IMR-90 (cell line): ENCODE data around the gene ZSCAN9. TPM values are rescaled to one million over a fixed set of nuclear protein-coding genes. Genes with fewer than 3 reads are reported as not detected.

Experiments
- ATAC-seq: fragments of 200-7000 bp; cut with Tn5 transposase; 2 replicates; pipeline ENCODE4 v1.9.1; 2020; ENCODE audit warnings: low read depth, mild to moderate bottlenecking, moderate library complexity
- BruUV-seq: library from RNA; stranded (reverse); fragments of 400-500 nt; replicated peaks from 2 replicates; lab custom pipeline; 2021; lab: Mats Ljungman, UMichigan
- CTCF ChIA-PET: fragments of 300-600 bp; formaldehyde crosslinking; extraction: SDS; loops from one replicate; lab custom pipeline; 2021; ENCODE audit warnings: antibody characterized with exemption; lab: Yijun Ruan, JAX
- POLR2A ChIA-PET: fragments of 300-600 bp; sonication (Branson Sonifier 250); formaldehyde crosslinking; loops from one replicate; lab custom pipeline; 2022; ENCODE audit warnings: antibody characterized with exemption; ENCODE audit not compliant: unreplicated experiment; lab: Charles Lee
- DNase-seq: peaks from one replicate; pipeline ENCODE4 v3.0.0; 2013
- H2AFZ ChIP-seq: replicated peaks from 2 replicates; pipeline ENCODE3; 2013; ENCODE audit warnings: low read length, mild to moderate bottlenecking; ENCODE audit not compliant: poor library complexity
- H2AK5ac ChIP-seq: 2 replicates; pipeline ENCODE4 v1.6.1; 2013; ENCODE audit warnings: low read depth, low read length, inconsistent platforms
- H2AK9ac ChIP-seq: replicated peaks from 2 replicates; pipeline ENCODE3; 2013; ENCODE audit warnings: mild to moderate bottlenecking, low read depth, low read length, moderate library complexity; ENCODE audit not compliant: poor library complexity
- H2BK120ac ChIP-seq: 2 replicates; pipeline ENCODE4 v1.6.1; 2013; ENCODE audit warnings: low read depth, low read length, inconsistent platforms
- H2BK15ac ChIP-seq: 3 replicates; pipeline ENCODE4 v1.6.1; 2013; ENCODE audit warnings: low read depth, low read length, inconsistent platforms
- H2BK20ac ChIP-seq: 2 replicates; pipeline ENCODE4 v1.6.1; 2013; ENCODE audit warnings: low read depth, mild to moderate bottlenecking, inconsistent platforms, low read length, moderate library complexity
- H2BK5ac ChIP-seq: 2 replicates; pipeline ENCODE4 v1.6.1; 2013; ENCODE audit warnings: mild to moderate bottlenecking, low read depth, low read length, inconsistent platforms; ENCODE audit not compliant: poor library complexity, severe bottlenecking
- H3K14ac ChIP-seq: replicated peaks from 2 replicates; pipeline ENCODE4 v1.6.1; 2013; ENCODE audit warnings: low read depth, low read length, inconsistent platforms
- H3K18ac ChIP-seq: 2 replicates; pipeline ENCODE4 v1.6.1; 2013; ENCODE audit warnings: low read depth, low read length, control low read depth
- H3K23ac ChIP-seq: 2 replicates; pipeline ENCODE4 v1.6.1; 2013; ENCODE audit warnings: low read depth, low read length, inconsistent platforms
- H3K27ac ChIP-seq: 2 replicates; pipeline ENCODE4 v1.5.1; 2013; ENCODE audit warnings: mild to moderate bottlenecking, control low read depth, low read length; ENCODE audit not compliant: insufficient read depth
- H3K27me3 ChIP-seq: 2 replicates; pipeline ENCODE4 v1.6.1; 2013; ENCODE audit warnings: low read length; ENCODE audit not compliant: control insufficient read depth, insufficient read depth
- H3K36me3 ChIP-seq: 2 replicates; pipeline ENCODE4 v1.6.1; 2013; ENCODE audit warnings: low read length, mixed read lengths; ENCODE audit not compliant: control insufficient read depth, insufficient read depth
- H3K4ac ChIP-seq: 2 replicates; pipeline ENCODE4 v1.6.1; 2013; ENCODE audit warnings: low read depth, low read length, inconsistent platforms
- H3K4me1 ChIP-seq: 2 replicates; pipeline ENCODE4 v1.6.1; 2013; ENCODE audit warnings: low read length, mixed read lengths; ENCODE audit not compliant: control insufficient read depth, insufficient read depth
- H3K4me2 ChIP-seq: 2 replicates; pipeline ENCODE4 v1.6.1; 2013; ENCODE audit warnings: low read depth, mild to moderate bottlenecking, control low read depth, low read length, moderate library complexity
- H3K4me3 ChIP-seq: 2 replicates; pipeline ENCODE4 v1.5.1; 2013; ENCODE audit warnings: low read depth, mild to moderate bottlenecking, control low read depth, low read length, moderate library complexity; ENCODE audit not compliant: insufficient read depth
- H3K56ac ChIP-seq: 2 replicates; pipeline ENCODE4 v1.6.1; 2013; ENCODE audit warnings: low read length, inconsistent platforms; ENCODE audit not compliant: insufficient read depth; ENCODE audit errors: extremely low read depth
- H3K79me1 ChIP-seq, 2 experiments: 2 replicates each; pipeline ENCODE4 v1.6.1; 2013; ENCODE audit warnings: low read length in 2 of 2, inconsistent platforms in 1 of 2, low read depth in 1 of 2
- H3K9ac ChIP-seq: 2 replicates; pipeline ENCODE4 v1.6.1; 2013; ENCODE audit warnings: low read depth, low read length, control low read depth
- H3K9me1 ChIP-seq: 2 replicates; pipeline ENCODE4 v1.6.1; 2013; ENCODE audit warnings: low read length, inconsistent platforms; ENCODE audit not compliant: insufficient read depth
- H3K9me3 ChIP-seq: 2 replicates; pipeline ENCODE4 v1.6.1; 2013; ENCODE audit warnings: low read length; ENCODE audit not compliant: control insufficient read depth, insufficient read depth
- H4K20me1 ChIP-seq: 2 replicates; pipeline ENCODE4 v1.6.1; 2013; ENCODE audit warnings: low read length, inconsistent platforms; ENCODE audit not compliant: insufficient read depth
- H4K5ac ChIP-seq: 2 replicates; pipeline ENCODE4 v1.6.1; 2013; ENCODE audit warnings: mild to moderate bottlenecking, low read depth, low read length, control low read depth
- H4K8ac ChIP-seq, 2 experiments: 2 replicates each; pipeline ENCODE4 v1.6.1; 2013; ENCODE audit warnings: low read depth in 2 of 2, low read length in 2 of 2, control low read depth in 1 of 2, inconsistent platforms in 1 of 2
- H4K91ac ChIP-seq: 2 replicates; pipeline ENCODE4 v1.6.1; 2013; ENCODE audit warnings: low read depth, low read length, inconsistent platforms; ENCODE audit not compliant: insufficient read depth
- BHLHE40 ChIP-seq: fragments of 150-350 bp; IDR thresholded peaks from 2 replicates; pipeline ENCODE4 v1.6.1; 2016; ENCODE audit warnings: mild to moderate bottlenecking, low read depth, low read length
- CEBPB ChIP-seq: IDR thresholded peaks from 2 replicates; pipeline ENCODE4 v1.6.1; 2012; ENCODE audit warnings: low read depth, low read length, improper control_type of control experiment
- CHD1 ChIP-seq: IDR thresholded peaks from 2 replicates; pipeline ENCODE4 v1.6.1; 2012; ENCODE audit warnings: low read depth, low read length, improper control_type of control experiment
- MAZ ChIP-seq: IDR thresholded peaks from 2 replicates; pipeline ENCODE4 v1.6.1; 2012; ENCODE audit warnings: low read depth, mild to moderate bottlenecking, low read length, improper control_type of control experiment, moderate library complexity, borderline replicate concordance
- MXI1 ChIP-seq: IDR thresholded peaks from 2 replicates; pipeline ENCODE4 v1.6.1; 2012; ENCODE audit warnings: low read depth, mild to moderate bottlenecking, low read length, moderate library complexity, borderline replicate concordance
- NFE2L2 ChIP-seq: fragments of 150-350 bp; IDR thresholded peaks from 2 replicates; pipeline ENCODE4 v1.6.1; 2016; ENCODE audit warnings: low read depth, mild to moderate bottlenecking, low read length
- RCOR1 ChIP-seq: IDR thresholded peaks from 2 replicates; pipeline ENCODE4 v1.6.1; 2012; ENCODE audit warnings: mild to moderate bottlenecking, low read length, improper control_type of control experiment; ENCODE audit not compliant: insufficient replicate concordance
- RFX5 ChIP-seq: IDR thresholded peaks from 2 replicates; pipeline ENCODE4 v1.8.0; 2012; ENCODE audit warnings: low read depth, mild to moderate bottlenecking, low read length, moderate library complexity
- dilution Hi-C: fragments of 300-500 bp; cut with HindIII; formaldehyde crosslinking; loops from one replicate; pipeline ENCODE4 v1.14.3; 2018; ENCODE audit warnings: low sequenced_read_pairs; ENCODE audit not compliant: unreplicated experiment
- in situ Hi-C: fragments of 300-500 bp; cut with MboI; formaldehyde crosslinking; loops from 3 replicates; pipeline ENCODE4 v1.14.3; 2019; ENCODE audit warnings: low sequenced_read_pairs, inconsistent platforms, mixed read lengths
- intact Hi-C: fragments of 100-400 bp; cut with micrococcal nuclease; formaldehyde crosslinking; loops from 2 replicates; pipeline ENCODE4 v1.10.0; 2022
- polyA plus RNA-seq, 3 experiments: library from polyadenylated mRNA; depleted of rRNA; stranded (reverse); fragments of >200 nt; gene quantifications; 2 replicates each; pipeline ENCODE4 v1.2.3, GENCODE V29; 2012; ENCODE audit warnings: low replicate concordance in 1 of 3
- total RNA-seq: library from RNA; depleted of rRNA; stranded (reverse); fragments of >200 nt; gene quantifications from 2 replicates; pipeline ENCODE4 v1.2.3, GENCODE V29; 2012
- TF ChIP-seq, protein P1 (sequence below): fragments of 150-350 bp; IDR thresholded peaks from 2 replicates; pipeline ENCODE4 v1.6.1; 2017; ENCODE audit warnings: mild to moderate bottlenecking, antibody characterized with exemption, low read length, low read depth
- TF ChIP-seq, protein P2 (sequence below): conservative IDR thresholded peaks from 2 replicates; pipeline ENCODE4 v1.5.1; 2012; ENCODE audit warnings: mild to moderate bottlenecking, low read depth, low read length, improper control_type of control experiment
- TF ChIP-seq, protein P3 (sequence below): fragments of 150-350 bp; IDR thresholded peaks from 2 replicates; pipeline ENCODE4 v1.6.1; 2016; ENCODE audit warnings: low read depth, mild to moderate bottlenecking, low read length, moderate library complexity, borderline replicate concordance

ZSCAN9 gene
- total and polyA plus RNA-seq, 2 of the 4 experiments (the other 2 are of a cell fraction) = 13.7 to 17.7 TPM

DNA sequence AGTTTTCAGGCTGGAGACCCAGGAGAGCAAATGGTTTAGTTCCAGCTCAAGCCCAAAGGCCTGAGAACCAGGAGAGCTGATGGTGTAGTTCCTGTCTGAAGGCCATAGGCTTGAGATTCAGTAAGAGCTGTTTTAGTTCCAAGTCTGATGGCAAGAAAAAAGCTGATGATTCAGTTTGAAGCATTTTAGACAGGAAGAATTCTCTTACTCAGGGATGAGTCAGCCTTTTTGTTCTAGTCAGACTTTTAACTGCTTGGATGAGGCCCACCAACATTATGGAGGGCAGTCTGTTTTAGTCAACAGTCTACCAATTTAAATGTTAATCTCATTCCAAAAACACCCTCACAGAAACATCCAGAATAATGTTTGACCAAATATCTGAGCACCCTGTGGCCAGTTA is 44.4 kb downstream of the ZSCAN9 start (continued):
- TF ChIP-seq MXI1 = no peak

DNA sequence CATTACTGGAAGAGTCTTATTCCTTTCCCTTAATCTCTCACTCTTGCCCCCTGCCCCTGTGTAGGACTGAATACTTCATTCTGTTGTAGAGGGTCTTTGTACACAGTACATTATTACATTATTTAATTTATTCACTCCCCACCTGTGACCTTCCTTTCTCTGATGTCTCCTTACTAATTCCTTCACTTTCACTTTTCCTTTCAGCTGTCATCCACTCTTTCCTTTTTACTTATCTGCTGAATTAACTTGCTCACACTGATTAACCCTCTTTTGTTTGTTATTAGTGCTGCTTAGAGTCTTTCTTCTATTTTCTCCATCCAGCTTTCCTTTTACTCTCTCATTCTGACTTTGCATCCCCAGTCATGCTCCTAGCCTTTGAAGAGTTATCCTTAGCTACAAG is 49.8 kb downstream of the ZSCAN9 start:
- no peak overlapping the region for H3K4me2 ChIP-seq
- no peaks in the 10 kb centered on the region for H3K9me3 ChIP-seq
- no peak overlapping the region for H4K5ac ChIP-seq
- peaks cover 3% of the 10 kb centered on the region for H3K9me1 ChIP-seq
- H3K27me3 ChIP-seq = no peaks in the 10 kb centered on the region
- in situ Hi-C loops (no loop called here), dilution Hi-C loops (no loop called here), intact Hi-C loops (no loop called here)
- H3K4ac ChIP-seq = no peak overlapping the region
- ChIA-PET CTCF (no interaction called here), POLR2A (no interaction called here)
- H3K79me1 ChIP-seq = peaks cover 10 to 13% of the 10 kb centered on the region in 2 experiments
- no peaks in the 10 kb centered on the region for H3K4me1 ChIP-seq
- DNase-seq = no peak
- no peak overlapping the region for H3K9ac ChIP-seq
- H3K36me3 ChIP-seq = peaks cover 25% of the 10 kb centered on the region
- H3K18ac ChIP-seq = no peak overlapping the region
- no peaks in the 10 kb centered on the region for H4K20me1 ChIP-seq
- no peak overlapping the region for H3K27ac ChIP-seq
- no peak overlapping the region for H3K56ac ChIP-seq
- no peak overlapping the region for H2BK120ac ChIP-seq
- H4K91ac ChIP-seq = no peak overlapping the region
- no peak overlapping the region for H3K14ac ChIP-seq
- no peak overlapping the region for H3K4me3 ChIP-seq
- TF ChIP-seq, protein P1, sequence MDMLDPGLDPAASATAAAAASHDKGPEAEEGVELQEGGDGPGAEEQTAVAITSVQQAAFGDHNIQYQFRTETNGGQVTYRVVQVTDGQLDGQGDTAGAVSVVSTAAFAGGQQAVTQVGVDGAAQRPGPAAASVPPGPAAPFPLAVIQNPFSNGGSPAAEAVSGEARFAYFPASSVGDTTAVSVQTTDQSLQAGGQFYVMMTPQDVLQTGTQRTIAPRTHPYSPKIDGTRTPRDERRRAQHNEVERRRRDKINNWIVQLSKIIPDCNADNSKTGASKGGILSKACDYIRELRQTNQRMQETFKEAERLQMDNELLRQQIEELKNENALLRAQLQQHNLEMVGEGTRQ = no peak
- no peak for TF ChIP-seq RCOR1
- no peak for TF ChIP-seq RFX5
- TF ChIP-seq BHLHE40 = no peak
- TF ChIP-seq CHD1 = no peak
- TF ChIP-seq CEBPB = no peak
- TF ChIP-seq, protein P2, sequence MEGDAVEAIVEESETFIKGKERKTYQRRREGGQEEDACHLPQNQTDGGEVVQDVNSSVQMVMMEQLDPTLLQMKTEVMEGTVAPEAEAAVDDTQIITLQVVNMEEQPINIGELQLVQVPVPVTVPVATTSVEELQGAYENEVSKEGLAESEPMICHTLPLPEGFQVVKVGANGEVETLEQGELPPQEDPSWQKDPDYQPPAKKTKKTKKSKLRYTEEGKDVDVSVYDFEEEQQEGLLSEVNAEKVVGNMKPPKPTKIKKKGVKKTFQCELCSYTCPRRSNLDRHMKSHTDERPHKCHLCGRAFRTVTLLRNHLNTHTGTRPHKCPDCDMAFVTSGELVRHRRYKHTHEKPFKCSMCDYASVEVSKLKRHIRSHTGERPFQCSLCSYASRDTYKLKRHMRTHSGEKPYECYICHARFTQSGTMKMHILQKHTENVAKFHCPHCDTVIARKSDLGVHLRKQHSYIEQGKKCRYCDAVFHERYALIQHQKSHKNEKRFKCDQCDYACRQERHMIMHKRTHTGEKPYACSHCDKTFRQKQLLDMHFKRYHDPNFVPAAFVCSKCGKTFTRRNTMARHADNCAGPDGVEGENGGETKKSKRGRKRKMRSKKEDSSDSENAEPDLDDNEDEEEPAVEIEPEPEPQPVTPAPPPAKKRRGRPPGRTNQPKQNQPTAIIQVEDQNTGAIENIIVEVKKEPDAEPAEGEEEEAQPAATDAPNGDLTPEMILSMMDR = no peak
- TF ChIP-seq, protein P3, sequence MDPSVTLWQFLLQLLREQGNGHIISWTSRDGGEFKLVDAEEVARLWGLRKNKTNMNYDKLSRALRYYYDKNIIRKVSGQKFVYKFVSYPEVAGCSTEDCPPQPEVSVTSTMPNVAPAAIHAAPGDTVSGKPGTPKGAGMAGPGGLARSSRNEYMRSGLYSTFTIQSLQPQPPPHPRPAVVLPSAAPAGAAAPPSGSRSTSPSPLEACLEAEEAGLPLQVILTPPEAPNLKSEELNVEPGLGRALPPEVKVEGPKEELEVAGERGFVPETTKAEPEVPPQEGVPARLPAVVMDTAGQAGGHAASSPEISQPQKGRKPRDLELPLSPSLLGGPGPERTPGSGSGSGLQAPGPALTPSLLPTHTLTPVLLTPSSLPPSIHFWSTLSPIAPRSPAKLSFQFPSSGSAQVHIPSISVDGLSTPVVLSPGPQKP = no peak
- TF ChIP-seq NFE2L2 = no peak
- TF ChIP-seq MAZ = no peak
- no peak overlapping the region for H2AFZ ChIP-seq
- H2AK9ac ChIP-seq = no peak overlapping the region
- no peak overlapping the region for H2BK5ac ChIP-seq
- H4K8ac ChIP-seq = no peak overlapping the region
- no peak overlapping the region for H2BK20ac ChIP-seq
- no TSS peak for BruUV-seq
- no peak overlapping the region for H3K23ac ChIP-seq
- ATAC-seq = no peak
- H2AK5ac ChIP-seq = no peak overlapping the region
- no peak overlapping the region for H2BK15ac ChIP-seq
